ENCODE results near the gene PALS2.

DNA sequence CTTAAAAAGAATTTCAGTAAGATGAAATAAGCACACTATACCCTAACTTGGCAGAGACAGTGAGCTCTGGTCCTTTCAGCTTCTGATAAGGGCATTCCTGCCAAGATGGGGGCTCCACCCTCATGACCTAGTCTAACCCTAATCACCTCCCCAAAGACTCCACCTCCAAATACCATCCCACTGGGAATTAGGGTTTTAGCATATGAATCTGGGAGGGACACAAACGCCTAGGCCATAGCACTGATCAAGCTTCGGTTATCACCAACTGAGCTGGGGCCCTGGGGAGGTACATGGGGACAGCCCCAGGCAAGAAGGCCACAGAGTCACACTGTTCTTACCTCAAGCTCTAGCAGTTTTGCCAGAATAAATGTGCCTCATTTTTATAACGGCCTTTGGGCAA, 31.4 kb downstream of the PALS2 start:
- TF ChIP-seq SMAD3 (CRISPR knock-in tag; conservative IDR thresholded peaks at IDR 0.05), result no peak
- TF ChIP-seq, protein P1, sequence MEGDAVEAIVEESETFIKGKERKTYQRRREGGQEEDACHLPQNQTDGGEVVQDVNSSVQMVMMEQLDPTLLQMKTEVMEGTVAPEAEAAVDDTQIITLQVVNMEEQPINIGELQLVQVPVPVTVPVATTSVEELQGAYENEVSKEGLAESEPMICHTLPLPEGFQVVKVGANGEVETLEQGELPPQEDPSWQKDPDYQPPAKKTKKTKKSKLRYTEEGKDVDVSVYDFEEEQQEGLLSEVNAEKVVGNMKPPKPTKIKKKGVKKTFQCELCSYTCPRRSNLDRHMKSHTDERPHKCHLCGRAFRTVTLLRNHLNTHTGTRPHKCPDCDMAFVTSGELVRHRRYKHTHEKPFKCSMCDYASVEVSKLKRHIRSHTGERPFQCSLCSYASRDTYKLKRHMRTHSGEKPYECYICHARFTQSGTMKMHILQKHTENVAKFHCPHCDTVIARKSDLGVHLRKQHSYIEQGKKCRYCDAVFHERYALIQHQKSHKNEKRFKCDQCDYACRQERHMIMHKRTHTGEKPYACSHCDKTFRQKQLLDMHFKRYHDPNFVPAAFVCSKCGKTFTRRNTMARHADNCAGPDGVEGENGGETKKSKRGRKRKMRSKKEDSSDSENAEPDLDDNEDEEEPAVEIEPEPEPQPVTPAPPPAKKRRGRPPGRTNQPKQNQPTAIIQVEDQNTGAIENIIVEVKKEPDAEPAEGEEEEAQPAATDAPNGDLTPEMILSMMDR (IDR thresholded peaks at IDR 0.05 in 2 of 3, conservative IDR thresholded peaks at IDR 0.05 in 1 of 3; ENCODE audit: insufficient read depth in 2 of 3, low read depth in 1 of 3, low read length in 3 of 3), result no peak
- no peak for TF ChIP-seq KLF1 (tag; IDR thresholded peaks at IDR 0.05)
- TF ChIP-seq, protein P2, sequence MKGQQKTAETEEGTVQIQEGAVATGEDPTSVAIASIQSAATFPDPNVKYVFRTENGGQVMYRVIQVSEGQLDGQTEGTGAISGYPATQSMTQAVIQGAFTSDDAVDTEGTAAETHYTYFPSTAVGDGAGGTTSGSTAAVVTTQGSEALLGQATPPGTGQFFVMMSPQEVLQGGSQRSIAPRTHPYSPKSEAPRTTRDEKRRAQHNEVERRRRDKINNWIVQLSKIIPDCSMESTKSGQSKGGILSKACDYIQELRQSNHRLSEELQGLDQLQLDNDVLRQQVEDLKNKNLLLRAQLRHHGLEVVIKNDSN (CRISPR knock-in tag; IDR thresholded peaks at IDR 0.05), result no peak
- no peak for TF ChIP-seq ZNF274 (IDR thresholded peaks at IDR 0.05; ENCODE audit: borderline replicate concordance, low read depth, low read length)
- TF ChIP-seq ZNF140 (CRISPR knock-in tag; IDR thresholded peaks at IDR 0.05), result no peak
- no peak for TF ChIP-seq POLR2A (conservative IDR thresholded peaks at IDR 0.05)
- TF ChIP-seq, protein P3, sequence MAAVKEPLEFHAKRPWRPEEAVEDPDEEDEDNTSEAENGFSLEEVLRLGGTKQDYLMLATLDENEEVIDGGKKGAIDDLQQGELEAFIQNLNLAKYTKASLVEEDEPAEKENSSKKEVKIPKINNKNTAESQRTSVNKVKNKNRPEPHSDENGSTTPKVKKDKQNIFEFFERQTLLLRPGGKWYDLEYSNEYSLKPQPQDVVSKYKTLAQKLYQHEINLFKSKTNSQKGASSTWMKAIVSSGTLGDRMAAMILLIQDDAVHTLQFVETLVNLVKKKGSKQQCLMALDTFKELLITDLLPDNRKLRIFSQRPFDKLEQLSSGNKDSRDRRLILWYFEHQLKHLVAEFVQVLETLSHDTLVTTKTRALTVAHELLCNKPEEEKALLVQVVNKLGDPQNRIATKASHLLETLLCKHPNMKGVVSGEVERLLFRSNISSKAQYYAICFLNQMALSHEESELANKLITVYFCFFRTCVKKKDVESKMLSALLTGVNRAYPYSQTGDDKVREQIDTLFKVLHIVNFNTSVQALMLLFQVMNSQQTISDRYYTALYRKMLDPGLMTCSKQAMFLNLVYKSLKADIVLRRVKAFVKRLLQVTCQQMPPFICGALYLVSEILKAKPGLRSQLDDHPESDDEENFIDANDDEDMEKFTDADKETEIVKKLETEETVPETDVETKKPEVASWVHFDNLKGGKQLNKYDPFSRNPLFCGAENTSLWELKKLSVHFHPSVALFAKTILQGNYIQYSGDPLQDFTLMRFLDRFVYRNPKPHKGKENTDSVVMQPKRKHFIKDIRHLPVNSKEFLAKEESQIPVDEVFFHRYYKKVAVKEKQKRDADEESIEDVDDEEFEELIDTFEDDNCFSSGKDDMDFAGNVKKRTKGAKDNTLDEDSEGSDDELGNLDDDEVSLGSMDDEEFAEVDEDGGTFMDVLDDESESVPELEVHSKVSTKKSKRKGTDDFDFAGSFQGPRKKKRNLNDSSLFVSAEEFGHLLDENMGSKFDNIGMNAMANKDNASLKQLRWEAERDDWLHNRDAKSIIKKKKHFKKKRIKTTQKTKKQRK (IDR thresholded peaks at IDR 0.05; ENCODE audit: borderline replicate concordance, low read depth, low read length), result no peak
- TF ChIP-seq, protein P4, sequence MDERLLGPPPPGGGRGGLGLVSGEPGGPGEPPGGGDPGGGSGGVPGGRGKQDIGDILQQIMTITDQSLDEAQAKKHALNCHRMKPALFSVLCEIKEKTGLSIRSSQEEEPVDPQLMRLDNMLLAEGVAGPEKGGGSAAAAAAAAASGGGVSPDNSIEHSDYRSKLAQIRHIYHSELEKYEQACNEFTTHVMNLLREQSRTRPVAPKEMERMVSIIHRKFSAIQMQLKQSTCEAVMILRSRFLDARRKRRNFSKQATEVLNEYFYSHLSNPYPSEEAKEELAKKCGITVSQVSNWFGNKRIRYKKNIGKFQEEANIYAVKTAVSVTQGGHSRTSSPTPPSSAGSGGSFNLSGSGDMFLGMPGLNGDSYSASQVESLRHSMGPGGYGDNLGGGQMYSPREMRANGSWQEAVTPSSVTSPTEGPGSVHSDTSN (CRISPR knock-in tag; IDR thresholded peaks at IDR 0.05; ENCODE audit: low read depth), result no peak
- TF ChIP-seq, protein P4 (tag; conservative IDR thresholded peaks at IDR 0.05; ENCODE audit: low read depth), result no peak
- no peak for TF ChIP-seq SMC3 (conservative IDR thresholded peaks at IDR 0.05; ENCODE audit: insufficient read depth, low read depth, low read length)
